ENCODE results near the gene RAB11FIP4.

- no peak for TF ChIP-seq POLR2AphosphoS5 (IDR thresholded peaks at IDR 0.05; ENCODE audit: low read depth, low read length)
- no peak for TF ChIP-seq REST (IDR thresholded peaks at IDR 0.05; ENCODE audit: insufficient read depth in 1 of 2, low read depth in 2 of 2, low read length in 2 of 2)
Measured at GRCh38 chr17:31443386-31443785, 51.9 kb downstream of the RAB11FIP4 start.

All from PFSK-1 (cell line).